ENCODE data around the gene INIP.

- TF ChIP-seq CTCF (IDR thresholded peaks at IDR 0.05; ENCODE audit: borderline replicate concordance, extremely low read depth, low read length, poor library complexity, severe bottlenecking) (no peak), EZH2 (IDR thresholded peaks at IDR 0.05; ENCODE audit: borderline replicate concordance, low read depth, low read length, severe bottlenecking) (no peak)
Measured at GRCh38 chr9:112659906-112660305, 58.0 kb downstream of the INIP start.

Measured in DND-41 (cell line).